Loucy (cell line): Measurements from ENCODE around the gene EIF3B.

ENCODE experiments used
- H2AFZ ChIP-seq: fragments of 200-600 bp; sonication (generic); 2 replicates; pipeline ENCODE4 v1.6.0; 2016; ENCODE audit warnings: antibody characterized with exemption, mild to moderate bottlenecking, low read length, moderate library complexity
- H3F3A ChIP-seq: fragments of 200-600 bp; 2 replicates; pipeline ENCODE4 v1.6.0; 2016; ENCODE audit warnings: antibody characterized with exemption, low read depth, mild to moderate bottlenecking
- H3K27me3 ChIP-seq: fragments of 200-600 bp; sonication (generic); 2 replicates; pipeline ENCODE4 v1.6.1; 2014; ENCODE audit warnings: low read length, mild to moderate bottlenecking; ENCODE audit not compliant: insufficient read depth, poor library complexity, severe bottlenecking
- H3K36me3 ChIP-seq: fragments of 200-600 bp; sonication (generic); 2 replicates; pipeline ENCODE4 v1.6.1; 2016; ENCODE audit warnings: low read length; ENCODE audit not compliant: insufficient read depth
- H3K4me1 ChIP-seq: fragments of 200-600 bp; sonication (generic); 2 replicates; pipeline ENCODE4 v1.5.1; 2014; ENCODE audit warnings: low read length, mild to moderate bottlenecking; ENCODE audit not compliant: insufficient read depth, poor library complexity, severe bottlenecking
- H3K4me2 ChIP-seq: fragments of 200-600 bp; sonication (generic); 2 replicates; pipeline ENCODE4 v1.6.0; 2014; ENCODE audit warnings: antibody characterized with exemption, low read length, low read depth, mild to moderate bottlenecking; ENCODE audit not compliant: poor library complexity, severe bottlenecking
- H3K4me3 ChIP-seq: fragments of 200-600 bp; sonication (generic); 2 replicates; pipeline ENCODE4 v1.5.1; 2014; ENCODE audit warnings: low read length, mild to moderate bottlenecking, mixed read lengths; ENCODE audit not compliant: poor library complexity, severe bottlenecking
- H3K79me2 ChIP-seq: fragments of 200-600 bp; sonication (generic); 2 replicates; pipeline ENCODE4 v1.6.1; 2014; ENCODE audit warnings: low read length; ENCODE audit not compliant: insufficient read depth
- H3K9ac ChIP-seq: fragments of 200-600 bp; sonication (generic); 2 replicates; pipeline ENCODE4 v1.6.0; 2014; ENCODE audit warnings: mild to moderate bottlenecking, low read depth, low read length, moderate library complexity; ENCODE audit not compliant: poor library complexity, severe bottlenecking
- H3K9me2 ChIP-seq: fragments of 200-600 bp; sonication (generic); replicated peaks from 2 replicates; pipeline ENCODE4 v1.6.1; 2016; ENCODE audit warnings: low read depth, low read length, mixed read lengths
- H3K9me3 ChIP-seq: fragments of 200-600 bp; sonication (generic); 2 replicates; pipeline ENCODE4 v1.6.1; 2014; ENCODE audit warnings: mild to moderate bottlenecking, antibody characterized with exemption, low read length, low read depth; ENCODE audit not compliant: insufficient read depth
- H4K20me1 ChIP-seq: fragments of 200-600 bp; sonication (generic); 2 replicates; pipeline ENCODE4 v1.6.0; 2014; ENCODE audit warnings: antibody characterized with exemption, low read length, mild to moderate bottlenecking; ENCODE audit not compliant: insufficient read depth, poor library complexity, severe bottlenecking
- EZH2phosphoT487 ChIP-seq: fragments of 200-600 bp; IDR thresholded peaks from 2 replicates; pipeline ENCODE4 v1.6.1; 2018; ENCODE audit warnings: antibody characterized with exemption, mild to moderate bottlenecking, moderate library complexity, borderline replicate concordance
- TF ChIP-seq, protein P1 (sequence below): fragments of 200-600 bp; sonication (generic); conservative IDR thresholded peaks from 2 replicates; pipeline ENCODE4 v1.5.1; 2014; ENCODE audit warnings: mild to moderate bottlenecking, antibody characterized with exemption, low read length

The EIF3B gene

DNA sequence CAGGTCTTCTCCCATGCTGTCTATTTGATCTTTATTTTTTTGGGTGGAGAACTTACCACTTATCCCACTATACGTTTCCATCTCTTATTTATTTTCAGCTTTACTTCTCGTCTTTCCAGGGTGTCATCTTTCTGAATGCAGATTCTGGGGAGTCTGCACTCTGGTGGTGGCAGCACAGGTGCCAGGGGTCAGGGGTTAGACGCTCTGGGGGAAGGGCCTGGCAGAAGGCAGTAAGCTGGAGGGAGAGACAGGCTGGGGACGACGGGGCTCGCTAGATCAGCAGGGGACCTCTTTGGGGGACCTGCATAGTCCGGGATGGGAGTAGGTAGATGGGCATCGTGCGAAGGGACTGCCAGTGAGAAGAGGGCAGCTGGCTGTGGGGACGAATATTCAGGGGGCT is 71.1 kb downstream of the EIF3B start:
- H3K79me2 ChIP-seq = peaks cover 98% of the 10 kb centered on the region
- H3K36me3 ChIP-seq = peaks cover 35% of the 10 kb centered on the region; the same call in 1 of the 2 replicates
- no peak overlapping the region for H3K4me3 ChIP-seq
- H4K20me1 ChIP-seq = peaks cover 80% of the 10 kb centered on the region
- H3K27me3 ChIP-seq = no peaks in the 10 kb centered on the region
- H2AFZ ChIP-seq = no peak overlapping the region
- TF ChIP-seq, protein P1, sequence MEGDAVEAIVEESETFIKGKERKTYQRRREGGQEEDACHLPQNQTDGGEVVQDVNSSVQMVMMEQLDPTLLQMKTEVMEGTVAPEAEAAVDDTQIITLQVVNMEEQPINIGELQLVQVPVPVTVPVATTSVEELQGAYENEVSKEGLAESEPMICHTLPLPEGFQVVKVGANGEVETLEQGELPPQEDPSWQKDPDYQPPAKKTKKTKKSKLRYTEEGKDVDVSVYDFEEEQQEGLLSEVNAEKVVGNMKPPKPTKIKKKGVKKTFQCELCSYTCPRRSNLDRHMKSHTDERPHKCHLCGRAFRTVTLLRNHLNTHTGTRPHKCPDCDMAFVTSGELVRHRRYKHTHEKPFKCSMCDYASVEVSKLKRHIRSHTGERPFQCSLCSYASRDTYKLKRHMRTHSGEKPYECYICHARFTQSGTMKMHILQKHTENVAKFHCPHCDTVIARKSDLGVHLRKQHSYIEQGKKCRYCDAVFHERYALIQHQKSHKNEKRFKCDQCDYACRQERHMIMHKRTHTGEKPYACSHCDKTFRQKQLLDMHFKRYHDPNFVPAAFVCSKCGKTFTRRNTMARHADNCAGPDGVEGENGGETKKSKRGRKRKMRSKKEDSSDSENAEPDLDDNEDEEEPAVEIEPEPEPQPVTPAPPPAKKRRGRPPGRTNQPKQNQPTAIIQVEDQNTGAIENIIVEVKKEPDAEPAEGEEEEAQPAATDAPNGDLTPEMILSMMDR = no peak
- no peak for TF ChIP-seq EZH2phosphoT487
- no peaks in the 10 kb centered on the region for H3K9me2 ChIP-seq
- peaks cover 2% of the 10 kb centered on the region; the same call in 1 of the 2 replicates for H3K9me3 ChIP-seq
- H3F3A ChIP-seq = no peaks in the 10 kb centered on the region
- no peak overlapping the region for H3K4me2 ChIP-seq
- no peak overlapping the region for H3K9ac ChIP-seq
- H3K4me1 ChIP-seq = no peaks in the 10 kb centered on the region
